GM18517 (cell line): ENCODE results near the gene GBP2.
"Not testable (repeated sequence)": the region's sequence is repeated elsewhere in the genome, so short reads cannot be mapped to it uniquely, and the experiment has no call there.

Experiments used
- ATAC-seq: cut with Tn5 transposase; IDR thresholded peaks from one replicate; pipeline ENCODE4 v1.9.1; 2021; ENCODE audit warnings: mild to moderate bottlenecking, moderate library complexity; ENCODE audit not compliant: unreplicated experiment

GBP2 gene

GRCh38 chr1:89128003-89128458, 2.1 kb upstream of the GBP2 start:
- not testable (repeated sequence) for ATAC-seq

GRCh38 chr1:89126602-89127565, 970 bp upstream of the GBP2 start:
- ATAC-seq: not testable (repeated sequence)

- peak; percentile 17 for ATAC-seq
These were observed 538 bp downstream of the GBP2 start for GRCh38 chr1:89125240-89125912.

- ATAC-seq: no peak
These were observed 4.3 kb downstream of the GBP2 start for GRCh38 chr1:89121641-89122040.

- ATAC-seq: no peak
These were observed 11.3 kb downstream of the GBP2 start for GRCh38 chr1:89114662-89115061.

GRCh38 chr1:89112871-89113613, 12.9 kb downstream of the GBP2 start:
- no peak for ATAC-seq

GRCh38 chr1:89104687-89105086, 21.2 kb downstream of the GBP2 start:
- ATAC-seq: no peak

- no peak for ATAC-seq
These were observed 21.8 kb downstream of the GBP2 start for GRCh38 chr1:89104147-89104546.

- no peak for ATAC-seq
These were observed 23.9 kb downstream of the GBP2 start for GRCh38 chr1:89102021-89102420.

GRCh38 chr1:89100412-89100811, 25.5 kb downstream of the GBP2 start:
- no peak for ATAC-seq

- ATAC-seq: no peak
These were observed 27.1 kb downstream of the GBP2 start for GRCh38 chr1:89098857-89099256.

GRCh38 chr1:89095737-89096136, 30.2 kb downstream of the GBP2 start:
- no peak for ATAC-seq

- ATAC-seq: no peak
These were observed 36.0 kb downstream of the GBP2 start for GRCh38 chr1:89089962-89090361.

GRCh38 chr1:89088572-89088971, 37.3 kb downstream of the GBP2 start:
- no peak for ATAC-seq

- ATAC-seq: no peak
These were observed 38.7 kb downstream of the GBP2 start for GRCh38 chr1:89087241-89087640.

- ATAC-seq: no peak
These were observed 40.1 kb downstream of the GBP2 start for GRCh38 chr1:89085781-89086180.

- no peak for ATAC-seq
These were observed 44.9 kb downstream of the GBP2 start for GRCh38 chr1:89081005-89081404.

GRCh38 chr1:89080068-89080467, 45.8 kb downstream of the GBP2 start:
- not testable (repeated sequence) for ATAC-seq

GRCh38 chr1:89072466-89073065, 53.3 kb downstream of the GBP2 start:
- ATAC-seq: not testable (repeated sequence)

GRCh38 chr1:89070509-89070908, 55.4 kb downstream of the GBP2 start:
- no peak for ATAC-seq

- ATAC-seq: no peak
These were observed 56.0 kb downstream of the GBP2 start for GRCh38 chr1:89069951-89070350.
